ENCODE measurements around the gene TMEM17. TPM values are rescaled to one million over a fixed set of nuclear protein-coding genes. Genes with fewer than 3 reads are reported as not detected.

Gene TMEM17
- polyA plus RNA-seq, 2 of the 4 experiments (the other 2 are of a cell fraction) = 5.2 to 10.2 TPM

GRCh38 chr2:62554440-62554839 is 48.4 kb upstream of the TMEM17 start:
- H3K4me1 ChIP-seq = no peaks in the 10 kb centered on the region
- no peak overlapping the region for H3K4me2 ChIP-seq
- FAIRE-seq (no peak), DNase-seq (ENCODE audit: low read depth in 1 of 2, low spot score in 1 of 2) (no peak), ATAC-seq (no peak)
- POLR2A ChIA-PET = no interaction called here
- no peak overlapping the region for H3K27ac ChIP-seq
- CTCF ChIA-PET = interaction anchor here (0.6 kb wide), 1 partner anchor 98 kb away, joined by 3 read pairs; no protein-coding TSS in a partner anchor
- no peak for TF ChIP-seq TFCP2L1 (CRISPR knock-in tag; IDR thresholded peaks at IDR 0.05)
- TF ChIP-seq RAD21 (conservative IDR thresholded peaks at IDR 0.05 in 1 of 2, IDR thresholded peaks at IDR 0.05 in 1 of 2) = no peak
- TF ChIP-seq HES2 (IDR thresholded peaks at IDR 0.05) = no peak
- TF ChIP-seq NR3C1 (IDR thresholded peaks at IDR 0.05) = no peak
- TF ChIP-seq ZFP36 (IDR thresholded peaks at IDR 0.05; ENCODE audit: borderline replicate concordance, partially characterized antibody) = no peak
- no peak for TF ChIP-seq KDM5A (IDR thresholded peaks at IDR 0.05)
- TF ChIP-seq FOSB (CRISPR knock-in tag; IDR thresholded peaks at IDR 0.05) = no peak
- TF ChIP-seq BCL3 (IDR thresholded peaks at IDR 0.05) = no peak
- no peak for TF ChIP-seq CEBPB (IDR thresholded peaks at IDR 0.05)
- TF ChIP-seq SREBF2 (IDR thresholded peaks at IDR 0.05) = no peak
- TF ChIP-seq CTCF (IDR thresholded peaks at IDR 0.05) = no peak
- no peak for TF ChIP-seq RCOR1 (IDR thresholded peaks at IDR 0.05; ENCODE audit: low read depth, low read length)
- no peak for TF ChIP-seq PHF8 (IDR thresholded peaks at IDR 0.05; ENCODE audit: borderline replicate concordance, low read depth)
- no peak for TF ChIP-seq EHMT2 (IDR thresholded peaks at IDR 0.05; ENCODE audit: low read depth)
- 0 out of 3 replicates have a peak, but pooled peaks cover 4% of the 10 kb centered on the region for H3K9me3 ChIP-seq
- no peak overlapping the region for H3K4me3 ChIP-seq

- no peak for DNase-seq (ENCODE audit: low read depth in 1 of 2, low spot score in 1 of 2)
- no peak for ATAC-seq
- TF ChIP-seq E2F6 (IDR thresholded peaks at IDR 0.05; ENCODE audit: borderline replicate concordance, low read depth) = no peak
- TF ChIP-seq HOXA7 (CRISPR knock-in tag; IDR thresholded peaks at IDR 0.05) = no peak
- TF ChIP-seq SMC3 (IDR thresholded peaks at IDR 0.05) = no peak
- TF ChIP-seq CHD2 (IDR thresholded peaks at IDR 0.05; ENCODE audit: low read length, partially characterized antibody) = no peak
- no peak for TF ChIP-seq FOXS1 (CRISPR knock-in tag; IDR thresholded peaks at IDR 0.05)
- no peak for TF ChIP-seq ZNF302 (CRISPR knock-in tag; IDR thresholded peaks at IDR 0.05)
- no peak for TF ChIP-seq ELK1 (IDR thresholded peaks at IDR 0.05; ENCODE audit: low read depth, low read length)
- TF ChIP-seq ATOH8 (CRISPR knock-in tag; IDR thresholded peaks at IDR 0.05; ENCODE audit: low read depth) = no peak
- no peak for TF ChIP-seq CTCF (IDR thresholded peaks at IDR 0.05)
- TF ChIP-seq TFCP2L1 (CRISPR knock-in tag; IDR thresholded peaks at IDR 0.05) = no peak
- no peak for TF ChIP-seq EP300 (IDR thresholded peaks at IDR 0.05)
- no peak for TF ChIP-seq BHLHE40 (IDR thresholded peaks at IDR 0.05; ENCODE audit: low read depth, low read length)
- TF ChIP-seq RAD21 (conservative IDR thresholded peaks at IDR 0.05 in 1 of 2, IDR thresholded peaks at IDR 0.05 in 1 of 2) = no peak
- no peak for TF ChIP-seq EHMT2 (IDR thresholded peaks at IDR 0.05; ENCODE audit: low read depth)
- TF ChIP-seq NFE2L2 (conservative IDR thresholded peaks at IDR 0.05; ENCODE audit: low read length) = no peak
- ChIA-PET CTCF (interaction anchor here (0.6 kb wide), 1 partner anchor 106 kb away, joined by 3 read pairs; no protein-coding TSS in a partner anchor), POLR2A (no interaction called here)
- FAIRE-seq = peak; percentile 79
- Histone ChIP-seq H3K4me3 (no peak overlapping the region), H3K4me2 (no peak overlapping the region), H3K4me1 (0 out of 3 replicates have a peak, but pooled peaks cover 6% of the 10 kb centered on the region), H3K9me3 (no peaks in the 10 kb centered on the region), H3K27ac (no peak overlapping the region)
- WGBS (ENCODE audit: missing lambda C conversion rate) = 79% methylated on average over 2 of the region's 2 CpGs
These were observed 44.5 kb upstream of the TMEM17 start for GRCh38 chr2:62550461-62550860.
